CD4-positive, alpha-beta memory T cell (primary cell): ENCODE measurements around the gene ELF1. TPM values are rescaled to one million over a fixed set of nuclear protein-coding genes. Genes with fewer than 3 reads are reported as not detected.
A peak's percentile ranks its signal among the peaks of the same experiment; 100 is the strongest.

Experiments
- CTCF ChIA-PET: fragments of 350-600 bp; sonication (Branson Sonifier 250); formaldehyde crosslinking; loops from one replicate; lab custom pipeline; 2021; ENCODE audit warnings: inconsistent platforms; ENCODE audit not compliant: partially characterized antibody; lab: Charles Lee
- POLR2A ChIA-PET: fragments of 350-600 bp; sonication (Branson Sonifier 250); formaldehyde crosslinking; loops from one replicate; lab custom pipeline; 2021; ENCODE audit not compliant: partially characterized antibody; lab: Charles Lee
- DNase-seq, 5 donors: peaks; one replicate each; pipeline versions ENCODE4 v3.0.0 to v3.0.0-alpha.2; 2020 to 2022; ENCODE audit warnings: mixed read lengths in 1 of 5
- H3K27ac ChIP-seq: one replicate; pipeline ENCODE4 v1.7.0; 2013; ENCODE audit warnings: low read depth, low read length
- H3K27me3 ChIP-seq: 2 replicates; pipeline ENCODE4 v1.7.0; 2013; ENCODE audit warnings: mild to moderate bottlenecking, low read length, moderate library complexity; ENCODE audit not compliant: insufficient read depth
- H3K36me3 ChIP-seq: 2 replicates; pipeline ENCODE4 v1.7.0; 2013; ENCODE audit warnings: mild to moderate bottlenecking, low read length, moderate library complexity; ENCODE audit not compliant: insufficient read depth
- H3K4me1 ChIP-seq: 2 replicates; pipeline ENCODE4 v1.7.0; 2013; ENCODE audit warnings: mild to moderate bottlenecking, low read length, moderate library complexity; ENCODE audit not compliant: insufficient read depth
- H3K4me3 ChIP-seq, 2 donors: one replicate each; pipeline ENCODE4 v1.7.0; 2013; ENCODE audit warnings: low read length in 2 of 2, mild to moderate bottlenecking in 1 of 2
- H3K9me3 ChIP-seq, 2 donors: one replicate each; pipeline ENCODE4 v1.7.0; 2013; ENCODE audit warnings: low read length in 2 of 2, control low read depth in 1 of 2; ENCODE audit not compliant: control insufficient read depth in 1 of 2
- H3K27ac Mint-ChIP-seq, 7 donors: one replicate each; pipeline ENCODE4 v1.8.0; 2020 to 2021; ENCODE audit warnings: mixed read lengths in 7 of 7, mild to moderate bottlenecking in 6 of 7, inconsistent platforms in 3 of 7, moderate library complexity in 3 of 7
- H3K27me3 Mint-ChIP-seq, 2 donors: one replicate each; pipeline ENCODE4 v1.8.0; 2020 to 2021; ENCODE audit warnings: mixed read lengths in 2 of 2
- H3K36me3 Mint-ChIP-seq, 2 donors: one replicate each; pipeline ENCODE4 v1.8.0; 2020 to 2021; ENCODE audit warnings: mixed read lengths in 2 of 2, inconsistent platforms in 1 of 2, mild to moderate bottlenecking in 1 of 2
- H3K4me1 Mint-ChIP-seq, 4 donors: one replicate each; pipeline ENCODE4 v1.8.0; 2020 to 2021; ENCODE audit warnings: mixed read lengths in 4 of 4, mild to moderate bottlenecking in 1 of 4
- H3K4me3 Mint-ChIP-seq, 8 donors: one replicate each; pipeline ENCODE4 v1.8.0; 2020 to 2021; ENCODE audit warnings: mixed read lengths in 8 of 8, mild to moderate bottlenecking in 7 of 8, moderate library complexity in 6 of 8, inconsistent platforms in 3 of 8
- H3K9me3 Mint-ChIP-seq, 8 donors: one replicate each; pipeline ENCODE4 v1.8.0; 2020 to 2021; ENCODE audit warnings: mixed read lengths in 8 of 8, mild to moderate bottlenecking in 5 of 8, inconsistent platforms in 3 of 8, moderate library complexity in 1 of 8
- intact Hi-C: fragments of 100-400 bp; cut with micrococcal nuclease; formaldehyde crosslinking; loops from one replicate; pipeline ENCODE4 v1.15.1; 2023
- polyA plus RNA-seq, 2 donors: library from polyadenylated mRNA; unstranded; fragments of 300-500 nt; fragmentation: Illumina TruSeq; gene quantifications; one replicate each; pipeline ENCODE4 v1.2.3, GENCODE V29; 2021
- total RNA-seq, 2 experiments: library from RNA; stranded (reverse); gene quantifications; one replicate each; pipeline ENCODE4 v1.2.3, GENCODE V29; 2021

The ELF1 gene
- total and polyA plus RNA-seq, 4 experiments from 2014 or later: 136 to 192 (median 168) TPM

DNA sequence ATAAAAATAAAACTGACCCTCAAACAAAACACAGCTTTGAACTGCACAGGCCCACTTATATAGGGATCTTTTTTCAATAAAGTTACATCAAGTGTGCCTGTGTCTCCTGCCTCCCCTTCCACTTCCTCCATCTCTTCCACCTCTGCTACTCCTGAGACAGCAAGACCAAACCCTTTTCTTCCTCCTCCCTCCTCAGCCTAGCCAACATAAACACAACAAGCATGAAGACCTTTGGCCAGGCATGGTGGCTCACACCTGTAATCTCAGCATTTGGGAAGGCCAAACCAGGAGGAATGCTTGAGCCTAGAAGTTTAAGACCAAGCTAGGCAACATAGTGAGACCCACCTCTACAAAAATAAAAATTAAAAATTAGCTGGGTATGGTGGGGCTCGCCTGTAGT, 72.6 kb downstream of the ELF1 start:
- Mint-ChIP-seq H3K27ac (peak overlapping the region in 6 of 7 donors; percentile 44 to 89 (median 72)), H3K4me3 (no peak overlapping the region), H3K27me3 (no peaks in the 10 kb centered on the region), H3K36me3 (peaks cover 62 to 91% of the 10 kb centered on the region in 2 donors), H3K4me1 (peaks cover 17 to 61% (median 36%) of the 10 kb centered on the region in 4 donors), H3K9me3 (peaks cover 0 to 5% (median 0%) of the 10 kb centered on the region in 8 donors)
- intact Hi-C loops: no loop called here
- H3K4me1 ChIP-seq: peaks cover 4% of the 10 kb centered on the region
- CTCF ChIA-PET: interaction anchor here (1.3 to 2.7 kb wide), 3 partner anchors 21 to 46 kb away, joined by 3 to 7 read pairs (median 3); no protein-coding TSS in a partner anchor
- DNase-seq: no peak
- peaks cover 86% of the 10 kb centered on the region for H3K36me3 ChIP-seq
- no peak overlapping the region for H3K27ac ChIP-seq
- H3K27me3 ChIP-seq: no peaks in the 10 kb centered on the region
- H3K9me3 ChIP-seq: no peaks in the 10 kb centered on the region
- no peak overlapping the region for H3K4me3 ChIP-seq
- POLR2A ChIA-PET: no interaction called here

DNA sequence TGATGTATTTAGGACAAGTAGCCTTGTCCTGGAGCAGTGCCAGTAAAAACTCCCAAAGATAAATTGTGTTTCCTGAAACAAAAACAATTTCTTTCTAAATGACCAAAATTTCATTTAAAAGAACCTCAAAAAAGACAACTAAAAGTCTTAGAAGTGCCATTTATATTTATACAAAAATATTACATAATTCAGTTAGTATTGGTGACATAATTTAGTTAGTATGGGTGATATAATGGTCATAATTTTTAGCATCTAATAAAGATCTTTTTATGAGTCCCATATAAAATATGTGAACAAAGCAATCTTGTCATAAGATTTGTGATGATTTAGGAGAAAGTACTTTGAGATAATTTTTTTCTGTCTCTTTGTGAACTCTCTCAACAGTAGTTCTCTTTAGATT, 76.0 kb downstream of the ELF1 start:
- peaks cover 69% of the 10 kb centered on the region for H3K36me3 ChIP-seq
- no peaks in the 10 kb centered on the region for H3K9me3 ChIP-seq
- DNase-seq: no peak
- H3K4me3 ChIP-seq: no peak overlapping the region
- intact Hi-C loops: loop anchor here (5.0 kb wide), 1 partner anchor 34 kb away; no protein-coding TSS in a partner anchor
- Mint-ChIP-seq H3K4me3 (no peak overlapping the region), H3K36me3 (peaks cover 61 to 93% of the 10 kb centered on the region in 2 donors), H3K27ac (peak overlapping the region in 6 of 7 donors; percentile 12 to 73 (median 34)), H3K9me3 (peaks cover 0 to 2% (median 0%) of the 10 kb centered on the region in 8 donors), H3K27me3 (no peaks in the 10 kb centered on the region), H3K4me1 (peaks cover 27 to 63% (median 39%) of the 10 kb centered on the region in 4 donors)
- no peak overlapping the region for H3K27ac ChIP-seq
- H3K4me1 ChIP-seq: peaks cover 13% of the 10 kb centered on the region
- H3K27me3 ChIP-seq: no peaks in the 10 kb centered on the region
- ChIA-PET CTCF (no interaction called here), POLR2A (interaction anchor here (1.2 kb wide), 1 partner anchor 16 kb away, joined by 3 read pairs; no protein-coding TSS in a partner anchor)

DNA sequence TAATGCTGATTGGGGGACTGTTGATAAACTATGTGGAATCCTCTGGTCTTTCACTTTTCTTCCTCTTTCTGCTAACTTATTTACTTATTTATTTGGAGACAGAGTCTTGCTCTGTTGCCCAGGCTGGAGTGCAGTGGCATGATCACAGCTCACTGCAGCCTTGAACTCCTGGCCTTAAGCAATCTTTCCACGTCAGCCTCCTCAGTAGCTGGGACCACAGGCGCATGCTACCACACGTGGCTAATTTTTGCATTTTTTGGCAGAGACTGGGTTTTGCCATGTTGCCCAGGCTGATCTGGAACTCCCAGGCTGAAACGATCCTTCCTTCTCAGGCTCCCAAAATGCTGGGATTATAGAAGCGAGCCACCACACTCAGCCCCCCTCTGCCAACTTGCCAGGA, 77.5 kb downstream of the ELF1 start:
- Mint-ChIP-seq H3K9me3 (peaks cover 0 to 2% (median 0%) of the 10 kb centered on the region in 8 donors), H3K4me3 (no peak overlapping the region), H3K27ac (peak overlapping the region in 4 of 7 donors; percentile 12 to 79 (median 56)), H3K4me1 (peaks cover 28 to 55% (median 39%) of the 10 kb centered on the region in 4 donors), H3K36me3 (peaks cover 58 to 85% of the 10 kb centered on the region in 2 donors), H3K27me3 (no peaks in the 10 kb centered on the region)
- H3K36me3 ChIP-seq: peaks cover 55% of the 10 kb centered on the region
- H3K27ac ChIP-seq: no peak overlapping the region
- ChIA-PET POLR2A (no interaction called here), CTCF (no interaction called here)
- H3K9me3 ChIP-seq: no peaks in the 10 kb centered on the region
- H3K27me3 ChIP-seq: no peaks in the 10 kb centered on the region
- no peak for DNase-seq
- H3K4me3 ChIP-seq: no peak overlapping the region
- intact Hi-C loops: loop anchor here (5.0 kb wide), 1 partner anchor 36 kb away; no protein-coding TSS in a partner anchor
- peaks cover 13% of the 10 kb centered on the region for H3K4me1 ChIP-seq

DNA sequence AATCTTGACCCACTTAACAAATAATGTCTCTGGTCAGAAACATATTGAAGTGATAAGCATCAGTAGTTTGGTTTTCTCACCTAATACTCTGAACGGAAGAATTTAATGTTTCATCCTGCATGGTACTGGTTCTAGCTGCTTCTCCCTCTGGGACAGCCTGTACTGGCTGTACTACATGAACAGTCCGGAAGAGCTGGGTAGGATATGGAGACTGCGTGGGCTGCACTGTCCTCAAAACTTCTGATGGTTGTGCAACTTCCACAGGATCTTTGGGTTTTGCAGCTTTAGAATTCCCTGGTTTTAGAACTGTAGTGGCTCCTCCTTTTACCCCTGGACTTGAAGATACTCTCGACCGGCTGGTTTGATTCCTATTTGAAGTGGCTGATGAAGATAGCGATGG, 78.3 kb downstream of the ELF1 start:
- no peak for DNase-seq
- Mint-ChIP-seq H3K4me1 (peaks cover 26 to 53% (median 37%) of the 10 kb centered on the region in 4 donors), H3K27me3 (no peaks in the 10 kb centered on the region), H3K9me3 (no peaks in the 10 kb centered on the region), H3K4me3 (no peak overlapping the region), H3K27ac (peak overlapping the region in 4 of 7 donors; percentile 12 to 57 (median 32)), H3K36me3 (peaks cover 51 to 84% of the 10 kb centered on the region in 2 donors)
- H3K9me3 ChIP-seq: no peaks in the 10 kb centered on the region
- POLR2A ChIA-PET: interaction anchor here (0.9 kb wide), 1 partner anchor 19 kb away, joined by 3 read pairs; no protein-coding TSS in a partner anchor
- H3K4me1 ChIP-seq: peaks cover 13% of the 10 kb centered on the region
- no peak overlapping the region for H3K4me3 ChIP-seq
- no peaks in the 10 kb centered on the region for H3K27me3 ChIP-seq
- no peak overlapping the region for H3K27ac ChIP-seq
- CTCF ChIA-PET: no interaction called here
- intact Hi-C loops: loop anchor here (5.0 kb wide), 1 partner anchor 36 kb away; no protein-coding TSS in a partner anchor
- peaks cover 49% of the 10 kb centered on the region for H3K36me3 ChIP-seq

DNA sequence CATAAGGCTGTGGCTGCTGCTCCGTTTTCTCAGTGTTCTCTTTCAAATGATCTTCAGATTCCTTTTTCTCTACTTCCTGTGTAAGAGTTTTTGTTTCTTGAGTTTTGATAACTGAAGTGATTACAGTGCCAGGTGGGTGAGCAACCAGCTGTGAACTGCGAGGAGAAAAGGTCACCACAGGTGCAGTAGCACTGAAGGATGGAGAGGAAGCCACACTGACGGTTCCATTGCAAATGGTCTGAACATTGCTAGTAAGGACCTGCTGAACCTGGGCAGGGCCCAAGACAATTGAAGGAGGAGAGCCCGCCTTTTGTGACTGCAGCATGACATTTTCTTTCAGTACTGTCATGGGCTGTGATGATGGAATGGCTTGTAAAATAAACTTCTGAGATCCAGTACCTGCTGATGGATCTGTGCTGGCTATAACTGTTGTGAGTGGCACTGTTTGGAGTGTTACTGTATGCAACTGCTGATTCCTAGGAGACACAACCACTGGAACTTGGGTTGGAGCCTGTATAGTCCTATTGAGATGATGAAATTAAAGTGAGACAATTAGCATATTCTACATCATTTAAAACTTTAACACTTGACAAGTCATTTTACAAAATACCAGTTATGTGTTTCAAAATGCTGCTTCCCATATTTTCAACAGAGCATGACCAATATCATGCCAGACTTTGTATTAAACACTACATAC, 85.5 kb downstream of the ELF1 start:
- CTCF ChIA-PET: interaction anchor here (0.9 to 2.0 kb wide), 4 partner anchors 9 to 136 kb away, joined by 3 to 7 read pairs (median 6); no protein-coding TSS in a partner anchor
- Mint-ChIP-seq H3K4me3 (peak overlapping the region in 2 of 8 donors; percentile 35 to 43), H3K27ac (peak overlapping the region in 6 of 7 donors; percentile 10 to 78 (median 75)), H3K9me3 (no peaks in the 10 kb centered on the region), H3K27me3 (no peaks in the 10 kb centered on the region), H3K36me3 (peaks cover 29 to 77% of the 10 kb centered on the region in 2 donors), H3K4me1 (peaks cover 17 to 28% (median 21%) of the 10 kb centered on the region in 4 donors)
- Histone ChIP-seq H3K36me3 (peaks cover 24% of the 10 kb centered on the region), H3K4me1 (peaks cover 30% of the 10 kb centered on the region), H3K27me3 (no peaks in the 10 kb centered on the region), H3K27ac (no peak overlapping the region), H3K9me3 (no peaks in the 10 kb centered on the region), H3K4me3 (no peak overlapping the region)
- intact Hi-C loops: loop anchor here (1.0 kb wide), 1 partner anchor 11 kb away; no protein-coding TSS in a partner anchor
- DNase-seq: no peak
- POLR2A ChIA-PET: no interaction called here

DNA sequence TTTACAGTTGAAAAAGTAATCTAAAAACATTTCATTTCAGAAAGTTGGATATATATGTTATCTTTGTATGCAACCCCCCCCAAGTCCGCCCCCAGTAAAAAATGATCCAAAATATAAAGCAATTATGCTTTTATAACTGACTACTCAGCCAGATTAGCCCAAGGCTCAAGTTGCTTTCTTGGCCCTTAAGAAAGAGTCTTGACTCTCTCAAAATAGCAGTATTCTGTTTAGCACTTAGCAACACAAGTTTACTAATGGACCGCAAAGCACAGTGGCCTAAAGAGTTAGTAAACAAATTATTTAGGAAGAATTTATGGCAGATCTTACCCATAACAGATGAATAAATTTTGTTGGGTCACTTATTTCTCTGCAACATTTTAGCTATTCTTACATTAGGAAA, 86.9 kb downstream of the ELF1 start:
- peaks cover 24% of the 10 kb centered on the region for H3K36me3 ChIP-seq
- Mint-ChIP-seq H3K9me3 (no peaks in the 10 kb centered on the region), H3K27ac (peak overlapping the region in 2 of 7 donors; percentile 12 to 59), H3K36me3 (peaks cover 23 to 70% of the 10 kb centered on the region in 2 donors), H3K4me1 (peaks cover 15 to 27% (median 19%) of the 10 kb centered on the region in 4 donors), H3K27me3 (no peaks in the 10 kb centered on the region), H3K4me3 (no peak overlapping the region)
- H3K27ac ChIP-seq: no peak overlapping the region
- DNase-seq: no peak
- ChIA-PET POLR2A (interaction anchor here (0.6 kb wide), 1 partner anchor 12 kb away, joined by 3 read pairs; no protein-coding TSS in a partner anchor), CTCF (no interaction called here)
- H3K4me1 ChIP-seq: peaks cover 30% of the 10 kb centered on the region
- intact Hi-C loops: no loop called here
- H3K9me3 ChIP-seq: no peaks in the 10 kb centered on the region
- H3K4me3 ChIP-seq: no peak overlapping the region
- H3K27me3 ChIP-seq: no peaks in the 10 kb centered on the region

DNA sequence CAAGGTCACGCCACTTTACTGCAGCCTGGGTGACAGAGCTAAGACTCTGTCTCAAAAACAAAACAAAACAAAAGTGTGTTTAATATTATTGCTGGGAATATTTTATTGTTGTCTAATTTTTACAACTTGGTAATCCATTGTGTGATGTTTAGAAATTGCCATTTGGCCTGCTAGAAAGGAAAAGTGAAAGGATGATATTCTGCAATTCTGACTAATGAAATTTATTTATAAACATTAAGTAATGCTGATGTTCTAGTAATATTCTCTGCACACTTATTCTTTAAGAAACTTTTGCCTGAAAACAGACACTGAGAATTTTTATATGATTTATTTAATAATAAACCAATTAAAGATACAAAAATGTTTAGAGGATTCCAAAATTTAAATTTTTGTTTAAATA, 87.4 kb downstream of the ELF1 start:
- Histone ChIP-seq H3K4me1 (peaks cover 30% of the 10 kb centered on the region), H3K9me3 (no peaks in the 10 kb centered on the region), H3K27ac (no peak overlapping the region), H3K4me3 (no peak overlapping the region), H3K36me3 (peaks cover 24% of the 10 kb centered on the region), H3K27me3 (no peaks in the 10 kb centered on the region)
- H3K27ac Mint-ChIP-seq: no peak overlapping the region
- intact Hi-C loops: no loop called here
- H3K4me1 Mint-ChIP-seq: peaks cover 13 to 23% (median 18%) of the 10 kb centered on the region in 4 donors
- ChIA-PET POLR2A (no interaction called here), CTCF (no interaction called here)
- no peak overlapping the region for H3K4me3 Mint-ChIP-seq
- no peaks in the 10 kb centered on the region for H3K9me3 Mint-ChIP-seq
- DNase-seq: no peak
- no peaks in the 10 kb centered on the region for H3K27me3 Mint-ChIP-seq
- peaks cover 20 to 67% of the 10 kb centered on the region in 2 donors for H3K36me3 Mint-ChIP-seq
